Thyroid gland (tissue), 4 donors: ENCODE measurements around the gene ARMC9.
"Not testable (repeated sequence)": the region's sequence is repeated elsewhere in the genome, so short reads cannot be mapped to it uniquely, and the experiment has no call there.

Experiments
- CTCF ChIP-seq, 6 experiments: fragments of 200-600 bp in 3 of 6; fragments of 450-650 bp in 3 of 6; sonication (generic) in 3 of 6; IDR thresholded peaks; one replicate each; pipeline ENCODE4 v1.5.1; 2016 to 2019; ENCODE audit warnings: antibody characterized with exemption in 6 of 6, mild to moderate bottlenecking in 2 of 6, inconsistent platforms in 1 of 6, moderate library complexity in 1 of 6
- POLR2A ChIP-seq, 2 donors: fragments of 450-650 bp; IDR thresholded peaks; one replicate each; pipeline ENCODE4 v1.6.1; 2017; ENCODE audit warnings: antibody characterized with exemption in 2 of 2, mild to moderate bottlenecking in 2 of 2, moderate library complexity in 1 of 2

GRCh38 chr2:231407686-231408085, 209.3 kb downstream of the ARMC9 start:
- TF ChIP-seq CTCF, POLR2A (IDR thresholded peaks at IDR 0.05): not testable (repeated sequence)
